GM12892 (cell line): ENCODE results near the gene IL12RB1.

Experiments
- POLR2A ChIP-seq: IDR thresholded peaks from 2 replicates; pipeline ENCODE4 v1.6.1; 2011; ENCODE audit warnings: low read depth, low read length, control low read depth
- POLR2AphosphoS5 ChIP-seq: IDR thresholded peaks from 2 replicates; pipeline ENCODE4 v1.6.1; 2011; ENCODE audit warnings: low read depth, low read length, control low read depth
- TAF1 ChIP-seq: IDR thresholded peaks from 2 replicates; pipeline ENCODE4 v1.6.1; 2011; ENCODE audit warnings: low read depth, mild to moderate bottlenecking, control low read depth, low read length, borderline replicate concordance

DNA sequence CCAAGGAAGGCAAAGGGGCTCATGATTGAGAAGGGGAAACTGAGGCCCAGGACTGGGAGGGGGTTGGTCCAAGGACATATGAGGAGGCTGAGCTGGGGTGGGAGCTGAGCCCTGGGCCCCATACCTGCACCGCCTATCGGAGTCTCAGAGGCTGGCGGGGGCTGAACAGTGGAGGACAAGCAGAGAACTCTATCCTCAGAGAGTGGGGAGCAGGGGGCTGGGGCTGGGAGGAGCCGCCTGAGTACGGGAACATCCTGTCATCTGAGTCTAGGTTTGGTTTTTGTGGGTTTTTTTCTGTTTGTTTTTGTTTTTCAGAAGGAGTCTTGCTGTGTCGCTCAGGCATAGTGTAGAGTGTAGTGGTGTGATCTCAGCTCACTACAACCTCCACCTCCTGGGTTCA, 72.5 kb downstream of the IL12RB1 start:
- TF ChIP-seq POLR2A, result no peak
- TF ChIP-seq TAF1, result no peak
- TF ChIP-seq POLR2AphosphoS5, result no peak
